Smooth muscle cell of the pulmonary artery (primary cell): ENCODE data around the gene ITGB1. TPM values are rescaled to one million over a fixed set of nuclear protein-coding genes. Genes with fewer than 3 reads are reported as not detected.

Source experiments
- total RNA-seq: library from RNA; depleted of rRNA; stranded (reverse); fragments of >200 nt; gene quantifications from 2 replicates; pipeline ENCODE4 v1.2.3, GENCODE V29; 2014

ITGB1 gene
- total RNA-seq = 3,593 and 3,765 TPM in 2 replicates

GRCh38 chr10:32958085-32959005 lies at the start of gene ITGB1:
Gene ITGB1, minus strand, starts transcription at chr10:32958230. Its CDS starts 22,672 bp downstream, at chr10:32935558.

